GM12875 (cell line): ENCODE measurements around the gene MAPK8IP1.

Experiments
- H3K4me3 ChIP-seq: one replicate; pipeline ENCODE4 v1.5.1; 2011; ENCODE audit warnings: low read depth, low read length, control low read depth
- TF ChIP-seq, protein P1 (sequence below): IDR thresholded peaks from 2 replicates; pipeline ENCODE4 v1.5.1; 2011; ENCODE audit warnings: low read depth, mild to moderate bottlenecking, control low read depth, inconsistent platforms, low read length, moderate library complexity, borderline replicate concordance; ENCODE audit not compliant: insufficient read depth

MAPK8IP1 gene

DNA sequence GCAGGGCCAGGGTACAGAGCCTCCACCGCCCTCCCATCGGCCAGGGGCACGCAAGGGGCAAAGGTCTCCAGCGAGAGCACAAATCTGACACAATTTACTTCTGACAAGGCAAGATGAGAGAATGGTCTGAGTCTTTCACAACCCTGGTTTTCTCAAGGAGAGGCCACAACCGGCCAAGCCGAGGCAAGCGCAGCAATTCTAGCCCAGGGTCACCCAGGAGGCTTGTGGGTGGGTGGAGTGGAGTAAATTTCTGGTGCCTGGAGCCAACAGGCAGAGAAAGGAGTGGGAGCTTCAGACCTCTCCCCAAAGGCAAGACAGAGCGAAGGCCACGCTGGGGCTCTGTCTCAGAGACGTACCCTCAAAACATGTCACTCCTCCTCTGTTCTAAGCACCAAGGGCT, 46.3 kb downstream of the MAPK8IP1 start:
- TF ChIP-seq, protein P1, sequence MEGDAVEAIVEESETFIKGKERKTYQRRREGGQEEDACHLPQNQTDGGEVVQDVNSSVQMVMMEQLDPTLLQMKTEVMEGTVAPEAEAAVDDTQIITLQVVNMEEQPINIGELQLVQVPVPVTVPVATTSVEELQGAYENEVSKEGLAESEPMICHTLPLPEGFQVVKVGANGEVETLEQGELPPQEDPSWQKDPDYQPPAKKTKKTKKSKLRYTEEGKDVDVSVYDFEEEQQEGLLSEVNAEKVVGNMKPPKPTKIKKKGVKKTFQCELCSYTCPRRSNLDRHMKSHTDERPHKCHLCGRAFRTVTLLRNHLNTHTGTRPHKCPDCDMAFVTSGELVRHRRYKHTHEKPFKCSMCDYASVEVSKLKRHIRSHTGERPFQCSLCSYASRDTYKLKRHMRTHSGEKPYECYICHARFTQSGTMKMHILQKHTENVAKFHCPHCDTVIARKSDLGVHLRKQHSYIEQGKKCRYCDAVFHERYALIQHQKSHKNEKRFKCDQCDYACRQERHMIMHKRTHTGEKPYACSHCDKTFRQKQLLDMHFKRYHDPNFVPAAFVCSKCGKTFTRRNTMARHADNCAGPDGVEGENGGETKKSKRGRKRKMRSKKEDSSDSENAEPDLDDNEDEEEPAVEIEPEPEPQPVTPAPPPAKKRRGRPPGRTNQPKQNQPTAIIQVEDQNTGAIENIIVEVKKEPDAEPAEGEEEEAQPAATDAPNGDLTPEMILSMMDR: no peak
- no peak overlapping the region for H3K4me3 ChIP-seq

DNA sequence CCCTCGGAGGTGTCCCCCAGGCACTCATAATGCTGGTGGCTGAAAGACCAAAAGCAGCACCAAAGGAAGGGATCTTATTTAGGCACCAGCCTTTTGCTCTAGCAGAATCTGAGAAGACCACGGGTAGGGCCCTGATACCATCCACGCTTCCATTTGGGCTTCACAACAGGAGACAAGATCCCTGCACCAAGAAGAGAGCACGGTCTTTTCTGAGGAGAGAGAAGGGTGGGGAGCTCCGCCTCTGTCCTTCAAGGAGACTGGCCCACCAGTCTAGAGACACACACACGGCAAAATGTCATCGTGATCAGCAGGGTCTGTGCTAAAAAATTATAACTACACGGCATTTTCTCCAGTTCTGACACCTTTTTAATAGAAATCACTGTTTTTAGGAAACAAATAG, 46.8 kb downstream of the MAPK8IP1 start:
- no peak overlapping the region for H3K4me3 ChIP-seq
- TF ChIP-seq, protein P1: no peak

DNA sequence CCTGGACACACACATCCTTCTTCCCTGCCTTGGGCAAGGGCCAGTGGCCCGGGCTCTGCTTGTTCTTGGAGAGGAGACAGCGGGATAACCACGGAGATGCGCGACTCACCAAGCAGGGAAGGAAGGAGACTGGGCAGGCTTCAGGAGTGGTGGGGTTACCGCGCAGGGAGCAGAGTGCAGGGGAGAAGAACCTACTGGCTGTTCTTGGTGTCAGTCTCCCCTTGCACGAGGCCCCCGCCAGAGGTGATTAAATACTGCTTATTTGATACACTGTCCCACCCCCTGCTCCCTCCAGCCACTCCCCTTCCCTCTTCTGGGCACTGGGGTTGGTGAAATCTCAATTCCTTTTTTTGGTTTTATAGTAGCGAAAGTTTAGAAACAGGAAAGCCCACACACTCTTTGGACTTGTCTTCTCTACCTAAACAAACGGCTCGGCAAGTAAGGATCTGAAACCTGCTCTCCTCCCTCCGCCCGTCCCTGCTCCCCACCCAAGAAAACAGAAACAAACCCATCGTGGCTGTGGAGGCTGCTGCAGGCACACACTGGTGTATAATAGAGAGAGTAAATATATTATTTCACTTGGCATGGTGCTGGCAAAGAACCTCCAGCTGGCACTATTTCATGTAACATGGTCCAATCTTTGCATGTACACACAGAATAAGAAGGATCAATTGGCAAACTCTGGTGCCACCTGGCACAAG, 47.8 kb downstream of the MAPK8IP1 start:
- H3K4me3 ChIP-seq: peak overlapping the region; percentile 24
- TF ChIP-seq, protein P1: no peak

DNA sequence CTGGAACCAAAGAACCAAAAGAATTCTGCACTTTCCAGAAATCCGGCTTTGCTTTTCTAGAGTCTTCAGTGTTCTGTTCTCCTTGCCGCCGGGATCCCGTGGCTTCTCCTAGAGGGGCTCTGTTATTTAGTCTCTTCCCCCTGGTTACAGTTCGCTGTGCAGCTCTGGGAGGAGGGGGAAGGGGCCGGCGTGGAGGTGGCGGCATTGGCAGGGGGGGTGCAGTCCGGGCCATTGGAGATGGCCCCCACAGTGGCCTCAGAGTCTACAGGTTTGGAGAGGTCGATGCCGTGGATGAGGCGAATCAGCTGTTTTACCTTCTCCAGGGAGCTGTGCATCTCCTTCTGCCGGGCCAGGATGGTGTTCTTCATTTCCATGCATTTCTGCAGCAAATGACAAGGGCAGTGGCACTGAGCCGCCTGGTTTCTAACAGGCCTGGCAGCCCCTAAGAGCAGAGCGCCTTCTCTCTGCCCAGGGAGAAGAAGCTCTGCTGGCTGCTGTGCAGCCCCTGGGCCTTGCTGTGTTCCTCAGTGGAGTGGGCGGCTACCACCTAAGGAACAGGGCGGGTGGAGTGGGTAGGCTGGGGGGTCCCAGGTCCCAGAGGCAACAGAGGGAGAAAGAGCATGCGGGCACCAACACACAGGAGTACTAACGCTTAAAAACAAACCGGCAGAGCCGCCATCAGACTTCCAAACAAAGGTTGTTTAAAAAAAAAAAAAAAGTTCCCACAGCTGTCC, 48.6 kb downstream of the MAPK8IP1 start:
- no peak overlapping the region for H3K4me3 ChIP-seq
- TF ChIP-seq, protein P1: no peak

DNA sequence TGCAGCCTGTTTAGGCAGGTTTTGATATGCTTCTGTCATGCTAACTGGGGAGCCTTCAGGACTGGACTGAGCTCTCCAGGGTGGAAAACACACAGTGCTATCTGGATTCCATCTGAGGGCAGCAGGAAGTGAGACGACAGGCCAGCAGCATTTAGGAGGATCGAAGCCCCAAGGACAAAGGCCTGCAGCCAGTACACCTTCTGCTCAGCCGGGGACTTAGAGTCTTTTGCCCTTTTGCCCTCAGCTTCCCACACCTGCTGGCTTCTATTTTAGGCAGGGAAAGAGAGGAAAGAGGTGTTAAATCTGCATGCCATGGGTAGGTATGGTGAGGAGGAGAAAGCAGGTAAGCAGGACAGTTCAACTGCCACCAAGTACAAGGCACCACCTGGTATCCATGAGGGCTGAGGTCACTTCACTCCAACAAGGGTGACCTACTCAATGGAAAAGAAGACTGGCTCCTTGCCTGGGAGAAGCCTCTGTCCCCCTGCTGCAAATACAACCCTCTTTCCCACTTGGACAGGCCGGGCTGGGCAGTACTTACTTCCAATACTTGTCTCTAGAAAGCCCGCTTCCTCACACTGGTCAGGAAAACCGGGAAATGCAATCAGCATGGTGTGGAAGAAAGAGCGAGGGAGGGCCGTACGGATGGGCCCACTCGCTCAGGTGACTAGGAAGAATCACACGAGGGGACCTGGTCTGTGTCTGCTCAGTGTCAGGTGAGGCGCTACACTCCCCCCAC, 49.3 kb downstream of the MAPK8IP1 start:
- TF ChIP-seq, protein P1: no peak

DNA sequence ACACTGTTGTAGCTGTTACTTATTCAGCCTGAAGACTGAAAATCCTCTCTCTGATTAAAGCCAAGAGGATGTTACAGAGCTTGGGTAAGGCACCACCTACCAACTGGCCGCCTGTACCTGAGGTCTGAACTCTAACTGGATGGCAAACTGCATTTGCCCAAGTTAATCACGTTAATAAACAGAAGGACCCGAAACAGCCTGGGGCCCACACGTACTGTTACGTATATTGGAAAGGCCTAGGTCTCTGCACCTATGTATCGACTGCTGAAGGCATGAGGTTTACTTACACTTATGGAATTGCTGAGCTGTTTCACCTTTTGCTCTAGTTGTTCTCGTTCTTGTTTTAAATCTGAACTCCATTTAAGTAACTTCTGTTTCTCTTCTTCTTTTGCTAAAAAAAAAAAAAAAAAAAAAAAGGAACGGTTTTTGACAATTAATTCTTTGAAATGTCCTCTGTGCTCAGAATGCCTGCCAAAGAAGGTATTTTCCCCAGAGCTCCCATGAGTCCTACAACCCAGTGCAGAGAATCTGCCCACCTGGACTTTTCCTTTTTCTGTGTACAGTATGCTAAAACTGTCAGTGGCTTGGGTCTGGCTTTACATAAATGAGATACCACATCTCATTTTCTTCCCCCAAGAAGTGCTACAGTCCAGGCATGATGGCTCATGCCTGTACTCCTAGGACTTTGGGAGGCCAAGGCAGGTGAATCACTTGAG, 50.1 kb downstream of the MAPK8IP1 start:
- TF ChIP-seq, protein P1: no peak
- no peak overlapping the region for H3K4me3 ChIP-seq

More for the DNA sequence above, 49.3 kb downstream of the MAPK8IP1 start:
- no peak overlapping the region for H3K4me3 ChIP-seq
